GM19463 (cell line): Measurements from ENCODE around the gene DPH1.

Source experiments
- ATAC-seq: cut with Tn5 transposase; IDR thresholded peaks from one replicate; pipeline ENCODE4 v1.9.1; 2021; ENCODE audit warnings: mild to moderate bottlenecking, moderate library complexity; ENCODE audit not compliant: unreplicated experiment

DPH1 gene

DNA sequence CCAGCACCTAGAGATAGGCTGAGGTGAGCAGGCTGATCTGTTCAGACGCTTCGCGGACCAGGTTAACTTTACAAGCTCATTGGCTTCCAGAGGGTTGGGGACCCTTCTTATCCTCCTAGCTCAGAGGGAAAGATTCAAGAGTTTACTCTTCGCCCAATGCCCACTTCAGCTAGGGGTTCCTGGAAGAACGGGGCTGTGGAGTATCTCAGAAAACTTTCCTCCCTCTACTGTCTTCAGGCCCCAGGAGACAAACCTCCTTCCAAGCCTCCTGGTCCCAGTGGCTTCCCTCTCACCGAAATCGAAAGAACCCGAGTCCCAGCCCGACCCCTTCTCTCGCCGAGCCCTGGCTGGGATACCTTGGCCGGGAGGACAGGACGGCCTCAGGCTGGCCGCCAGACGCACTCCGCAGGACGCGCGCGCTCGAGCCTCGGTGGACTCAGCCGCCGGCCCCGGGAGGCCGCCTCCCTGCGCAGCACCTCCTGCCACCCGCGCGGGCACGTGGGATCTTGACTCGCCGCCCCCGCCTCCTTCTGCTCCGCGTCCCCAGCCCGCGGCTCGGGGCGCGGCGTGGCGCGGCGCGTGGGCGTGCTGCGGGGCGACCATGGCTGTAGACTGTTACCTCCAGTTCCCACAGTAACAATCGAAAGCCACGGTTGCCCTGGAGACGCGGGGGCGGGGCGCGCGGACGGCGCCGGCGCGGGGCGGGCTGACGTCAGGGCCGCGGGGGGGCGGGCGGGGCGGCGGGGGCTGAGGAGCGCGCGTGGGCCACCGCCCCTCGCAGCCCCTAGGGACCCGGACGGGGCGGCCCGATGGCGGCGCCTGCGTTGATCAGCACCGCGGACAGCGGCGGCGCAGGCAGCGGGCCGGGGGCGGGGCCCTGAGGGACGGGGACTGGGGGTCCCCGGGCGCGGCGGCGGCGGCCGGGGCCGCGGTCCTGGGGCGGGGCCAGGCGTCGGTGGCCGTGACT is 19.7 kb downstream of the DPH1 start:
- ATAC-seq, result peak; percentile 57

DNA sequence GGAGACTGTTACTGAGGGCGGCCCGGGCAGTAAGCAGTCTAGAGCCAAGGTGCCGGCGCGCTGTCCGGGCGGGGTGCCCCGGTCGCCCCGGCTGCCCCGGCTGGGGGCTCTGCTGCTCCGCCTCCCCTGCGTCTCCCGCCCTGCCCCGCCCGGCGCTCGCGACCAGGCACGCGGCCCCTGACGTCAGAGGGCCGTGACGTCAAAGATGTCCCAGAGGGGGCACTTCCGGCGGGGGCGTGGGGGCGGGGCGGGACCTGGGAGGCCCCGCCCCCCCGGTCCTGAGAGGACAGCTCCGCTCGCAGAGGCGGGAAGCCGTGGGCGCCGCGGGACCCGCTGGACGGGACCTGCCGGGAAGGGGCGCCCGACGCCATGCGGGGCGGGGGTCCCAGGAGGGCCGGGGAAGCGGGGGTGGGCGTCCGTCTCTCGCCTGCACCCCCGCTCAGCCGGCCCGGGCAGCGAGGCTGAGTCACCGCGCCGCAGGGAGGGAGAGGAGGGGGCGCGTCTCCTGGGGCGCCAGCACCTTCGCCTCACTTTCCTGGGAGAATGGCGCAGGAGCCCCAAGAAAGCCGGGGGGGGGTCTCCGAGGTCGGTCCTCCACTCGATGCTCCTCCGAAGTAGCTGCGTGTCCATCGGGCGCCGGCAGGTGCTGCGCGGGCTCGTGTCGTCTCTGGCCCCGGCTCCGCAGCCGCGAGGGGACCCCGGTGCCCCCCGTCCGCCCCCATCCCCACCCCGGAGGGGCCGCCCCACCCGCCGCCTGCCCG is 20.5 kb downstream of the DPH1 start:
- no peak for ATAC-seq

DNA sequence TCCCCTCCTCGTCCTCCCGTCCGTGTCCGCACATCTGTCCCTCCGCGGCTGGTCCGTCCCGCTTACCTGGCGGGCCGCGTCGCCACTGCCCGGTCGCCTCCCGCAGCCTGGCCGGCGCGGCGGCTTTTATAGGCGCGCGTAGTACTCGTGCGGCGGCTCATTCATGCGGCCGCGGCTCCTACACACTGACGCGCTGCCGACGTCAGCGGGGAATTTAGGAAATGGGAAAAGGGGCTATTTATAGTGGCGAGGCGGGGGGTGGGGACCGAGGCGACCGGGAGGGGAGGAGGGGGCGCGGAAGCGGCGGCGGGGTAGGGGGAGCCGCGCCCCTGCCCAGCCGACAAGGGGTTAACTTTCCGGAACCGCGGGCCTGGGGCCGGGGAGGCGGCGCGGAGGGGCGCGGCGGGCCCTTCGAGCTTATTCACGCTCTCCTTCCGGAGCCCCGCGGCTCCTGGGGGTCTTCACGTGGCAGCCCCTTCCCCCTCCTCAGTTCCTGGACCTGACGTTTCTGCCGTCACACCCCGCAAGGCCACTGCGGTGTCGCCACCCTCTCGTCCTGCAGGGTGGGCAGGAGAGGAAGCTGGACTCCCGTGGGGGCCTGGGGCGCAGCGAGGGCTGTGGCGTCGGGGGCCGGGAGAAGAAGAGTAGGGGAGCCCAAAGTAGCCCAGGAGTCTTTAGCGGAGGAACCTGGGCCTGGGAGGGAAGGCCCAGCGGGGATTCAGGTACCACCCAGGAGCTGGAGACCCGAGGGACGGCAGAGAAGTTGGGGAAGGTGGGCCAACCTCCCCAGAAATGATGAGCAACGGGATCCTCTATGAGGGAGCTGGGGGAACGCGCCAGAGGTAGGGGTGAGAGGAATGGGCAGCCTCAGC is 21.3 kb downstream of the DPH1 start:
- no peak for ATAC-seq

DNA sequence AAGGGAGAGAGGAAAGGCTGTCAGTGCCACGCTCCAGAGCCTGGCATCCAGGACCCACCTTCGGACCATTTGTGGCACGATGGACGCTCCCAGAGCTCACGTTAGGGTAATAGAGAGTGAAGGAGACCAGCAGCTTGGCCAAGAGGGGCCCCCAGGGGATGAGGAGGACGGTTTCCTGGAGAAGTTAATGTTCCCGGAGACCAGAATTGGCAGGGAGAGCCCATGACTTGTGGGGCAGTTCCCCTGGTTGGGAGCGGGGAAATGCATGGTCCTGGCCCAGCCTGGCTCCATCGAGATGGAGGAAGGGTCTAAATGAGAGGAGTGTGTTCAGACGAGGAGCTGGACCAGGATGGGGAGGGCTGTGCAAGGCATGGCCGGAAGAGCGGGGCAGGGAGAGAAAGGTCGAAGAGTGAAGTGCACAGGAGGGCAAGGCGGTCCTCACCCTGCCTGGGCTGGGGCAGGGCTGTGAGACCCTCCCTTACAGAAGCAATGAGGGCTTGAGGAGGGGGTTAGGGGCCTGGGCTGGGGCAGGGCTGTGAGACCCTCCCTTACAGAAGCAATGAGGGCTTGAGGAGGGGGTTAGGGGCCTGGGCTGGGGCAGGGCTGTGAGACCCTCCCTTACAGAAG is 22.1 kb downstream of the DPH1 start:
- ATAC-seq, result no peak

DNA sequence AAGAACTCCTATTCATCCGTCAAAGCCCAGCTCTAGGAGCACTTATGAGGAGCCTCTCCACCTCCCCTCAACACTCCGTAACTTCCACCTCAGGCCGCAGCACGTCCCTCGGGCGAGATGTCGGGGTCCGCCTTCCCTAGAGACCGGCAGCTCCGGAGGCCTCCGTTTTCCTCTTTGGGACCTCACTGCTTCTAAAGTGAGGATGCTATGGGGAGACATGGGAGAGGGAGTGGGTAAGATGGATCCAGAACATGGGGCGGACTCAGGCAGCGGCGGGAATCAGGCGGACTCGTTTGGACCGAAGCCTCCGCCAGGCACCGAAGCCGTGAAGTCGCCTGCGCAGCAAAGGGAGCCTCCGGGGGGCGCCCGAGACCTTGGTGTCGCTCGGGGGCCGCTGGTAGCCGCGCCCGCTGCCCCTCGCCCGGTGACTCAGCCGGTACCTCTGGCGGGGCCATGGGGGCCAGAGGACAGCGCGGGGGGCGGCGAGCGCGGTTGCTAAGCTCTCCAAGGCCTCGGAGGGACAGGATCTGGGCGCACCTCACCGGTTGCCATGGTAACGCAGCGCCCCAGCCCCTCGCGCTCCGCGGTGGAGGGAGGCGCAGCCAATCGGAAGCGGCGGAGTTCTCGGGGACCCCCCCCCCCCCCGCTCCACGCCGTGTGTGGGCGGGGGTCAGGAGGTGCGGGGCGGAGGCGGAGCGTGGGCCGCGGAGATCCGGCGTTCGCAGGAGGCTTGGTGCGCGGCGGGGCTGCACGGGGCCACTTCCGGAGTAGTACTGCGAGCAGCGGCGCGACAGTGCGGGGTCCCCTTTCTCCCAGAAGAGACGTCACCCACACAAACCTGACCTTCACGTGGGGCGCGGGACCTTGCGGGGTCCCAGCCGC is 23.7 kb downstream of the DPH1 start:
- ATAC-seq, result no peak

DNA sequence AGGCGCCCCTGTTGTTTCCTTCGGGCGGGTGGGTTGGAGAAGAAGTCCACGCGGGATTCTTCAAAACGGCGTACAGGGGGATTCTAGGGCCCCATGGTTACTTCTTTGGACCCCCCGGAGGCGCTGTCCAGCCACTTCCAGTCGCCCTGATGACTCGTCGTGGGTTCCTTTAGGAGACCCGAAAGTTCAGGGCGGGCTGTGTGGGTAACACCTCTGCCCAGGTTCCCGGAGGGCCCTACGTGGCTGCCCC is 24.2 kb downstream of the DPH1 start:
- ATAC-seq, result no peak

DNA sequence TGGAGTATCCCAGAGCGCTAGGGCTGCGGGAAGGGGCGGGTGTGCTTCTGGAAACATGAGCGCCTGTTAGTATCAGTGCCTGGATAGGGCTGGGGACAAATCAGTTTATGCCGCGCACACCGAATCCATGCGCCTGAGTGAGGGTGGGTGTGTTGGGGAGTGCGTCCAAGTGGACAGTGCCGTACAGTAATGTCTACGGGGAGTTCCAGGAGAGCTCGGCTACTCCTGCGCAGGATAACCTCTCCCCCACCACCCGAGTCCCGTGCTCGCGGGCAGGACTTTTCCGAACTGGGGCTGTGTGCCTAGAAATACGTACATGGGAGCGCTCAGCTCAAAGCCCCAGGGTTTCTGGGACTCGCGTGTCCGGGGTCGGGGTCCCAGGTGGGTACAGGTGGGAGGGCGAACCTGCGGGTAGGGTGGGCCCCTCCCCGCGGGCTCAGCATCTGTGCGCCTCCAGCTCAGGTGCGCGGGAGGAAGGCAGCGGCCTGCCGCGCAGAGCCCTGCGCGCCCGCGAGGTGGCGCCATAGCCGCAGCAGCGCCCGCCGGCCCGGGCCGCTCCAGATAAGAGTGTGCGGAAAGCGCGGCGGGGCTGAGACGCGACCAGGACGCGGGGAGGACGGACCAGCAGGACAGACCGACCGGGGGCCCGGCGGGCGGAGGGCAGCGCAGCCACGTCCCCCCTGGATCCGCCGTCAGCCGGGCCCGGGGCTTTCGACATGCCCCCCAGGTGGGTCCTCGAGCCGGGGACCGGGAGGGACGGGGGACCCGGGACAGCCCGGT is 24.7 kb downstream of the DPH1 start, which contains the start of gene HIC1:
TSS of gene HIC1 (plus strand) at position 592 of the 780 bp plus-strand sequence. CDS start 1,588 bp downstream, outside the sequence.
- peak; percentile 26 for ATAC-seq

DNA sequence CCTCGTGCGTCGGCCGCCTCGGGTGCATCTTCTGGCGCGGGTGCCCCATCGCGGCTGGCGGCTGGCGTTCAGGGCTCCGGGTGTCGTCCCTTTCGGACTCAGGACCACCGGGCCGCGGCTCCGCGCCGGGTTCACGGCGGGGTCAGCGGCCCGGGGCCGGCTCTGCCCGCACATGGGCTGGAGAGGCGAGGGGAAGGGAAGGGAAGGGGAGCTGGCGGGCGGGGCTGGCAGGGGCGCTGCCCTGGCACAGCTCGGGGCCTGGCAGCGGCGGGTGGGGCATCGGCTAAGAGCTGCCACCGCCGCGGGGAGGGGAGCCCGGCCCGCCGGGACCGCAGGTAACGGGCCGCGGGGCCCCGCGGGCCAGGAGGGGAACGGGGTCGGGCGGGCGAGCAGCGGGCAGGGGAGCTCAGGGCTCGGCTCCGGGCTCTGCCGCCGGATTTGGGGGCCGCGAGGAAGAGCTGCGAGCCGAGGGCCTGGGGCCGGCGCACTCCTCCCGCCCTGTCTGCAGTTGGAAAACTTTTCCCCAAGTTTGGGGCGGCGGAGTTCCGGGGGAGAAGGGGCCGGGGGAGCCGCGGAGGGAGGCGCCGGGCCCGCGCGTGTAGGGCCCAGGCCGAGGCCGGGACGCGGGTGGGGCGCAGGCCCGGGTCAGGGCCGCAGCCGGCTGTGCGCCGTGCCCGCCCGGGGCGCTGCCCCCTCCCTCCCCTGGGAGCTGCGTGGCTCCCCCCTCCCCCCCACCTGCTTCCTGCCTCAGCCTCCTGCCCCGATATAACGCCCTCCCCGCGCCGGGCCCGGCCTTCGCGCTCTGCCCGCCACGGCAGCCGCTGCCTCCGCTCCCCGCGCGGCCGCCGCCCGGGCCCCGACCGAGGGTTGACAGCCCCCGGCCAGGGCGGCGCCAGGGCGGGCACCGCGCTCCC is 25.6 kb downstream of the DPH1 start:
- ATAC-seq, result no peak

DNA sequence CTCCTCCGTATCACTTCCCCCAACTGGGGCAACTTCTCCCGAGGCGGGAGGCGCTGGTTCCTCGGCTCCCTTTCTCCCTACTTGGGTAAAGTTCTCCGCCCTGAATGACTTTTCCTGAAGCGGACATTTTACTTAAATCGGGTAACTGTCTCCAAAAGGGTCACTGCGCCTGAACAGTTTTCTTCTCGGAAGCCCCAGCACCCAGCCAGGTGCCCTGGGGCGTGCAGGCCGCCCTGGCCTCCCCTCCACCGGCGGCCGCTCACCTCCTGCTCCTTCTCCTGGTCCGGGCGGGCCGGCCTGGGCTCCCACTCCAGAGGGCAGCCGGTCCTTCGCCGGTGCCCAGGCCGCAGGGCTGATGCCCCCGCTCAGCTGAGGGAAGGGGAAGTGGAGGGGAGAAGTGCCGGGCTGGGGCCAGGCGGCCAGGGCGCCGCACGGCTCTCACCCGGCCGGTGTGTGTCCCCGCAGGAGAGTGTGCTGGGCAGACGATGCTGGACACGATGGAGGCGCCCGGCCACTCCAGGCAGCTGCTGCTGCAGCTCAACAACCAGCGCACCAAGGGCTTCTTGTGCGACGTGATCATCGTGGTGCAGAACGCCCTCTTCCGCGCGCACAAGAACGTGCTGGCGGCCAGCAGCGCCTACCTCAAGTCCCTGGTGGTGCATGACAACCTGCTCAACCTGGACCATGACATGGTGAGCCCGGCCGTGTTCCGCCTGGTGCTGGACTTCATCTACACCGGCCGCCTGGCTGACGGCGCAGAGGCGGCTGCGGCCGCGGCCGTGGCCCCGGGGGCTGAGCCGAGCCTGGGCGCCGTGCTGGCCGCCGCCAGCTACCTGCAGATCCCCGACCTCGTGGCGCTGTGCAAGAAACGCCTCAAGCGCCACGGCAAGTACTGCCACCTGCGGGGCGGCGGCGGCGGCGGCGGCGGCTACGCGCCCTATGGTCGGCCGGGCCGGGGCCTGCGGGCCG is 26.5 kb downstream of the DPH1 start:
- no peak for ATAC-seq

DNA sequence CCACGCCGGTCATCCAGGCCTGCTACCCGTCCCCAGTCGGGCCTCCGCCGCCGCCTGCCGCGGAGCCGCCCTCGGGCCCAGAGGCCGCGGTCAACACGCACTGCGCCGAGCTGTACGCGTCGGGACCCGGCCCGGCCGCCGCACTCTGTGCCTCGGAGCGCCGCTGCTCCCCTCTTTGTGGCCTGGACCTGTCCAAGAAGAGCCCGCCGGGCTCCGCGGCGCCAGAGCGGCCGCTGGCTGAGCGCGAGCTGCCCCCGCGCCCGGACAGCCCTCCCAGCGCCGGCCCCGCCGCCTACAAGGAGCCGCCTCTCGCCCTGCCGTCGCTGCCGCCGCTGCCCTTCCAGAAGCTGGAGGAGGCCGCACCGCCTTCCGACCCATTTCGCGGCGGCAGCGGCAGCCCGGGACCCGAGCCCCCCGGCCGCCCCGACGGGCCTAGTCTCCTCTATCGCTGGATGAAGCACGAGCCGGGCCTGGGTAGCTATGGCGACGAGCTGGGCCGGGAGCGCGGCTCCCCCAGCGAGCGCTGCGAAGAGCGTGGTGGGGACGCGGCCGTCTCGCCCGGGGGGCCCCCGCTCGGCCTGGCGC is 27.3 kb downstream of the DPH1 start:
- no peak for ATAC-seq

DNA sequence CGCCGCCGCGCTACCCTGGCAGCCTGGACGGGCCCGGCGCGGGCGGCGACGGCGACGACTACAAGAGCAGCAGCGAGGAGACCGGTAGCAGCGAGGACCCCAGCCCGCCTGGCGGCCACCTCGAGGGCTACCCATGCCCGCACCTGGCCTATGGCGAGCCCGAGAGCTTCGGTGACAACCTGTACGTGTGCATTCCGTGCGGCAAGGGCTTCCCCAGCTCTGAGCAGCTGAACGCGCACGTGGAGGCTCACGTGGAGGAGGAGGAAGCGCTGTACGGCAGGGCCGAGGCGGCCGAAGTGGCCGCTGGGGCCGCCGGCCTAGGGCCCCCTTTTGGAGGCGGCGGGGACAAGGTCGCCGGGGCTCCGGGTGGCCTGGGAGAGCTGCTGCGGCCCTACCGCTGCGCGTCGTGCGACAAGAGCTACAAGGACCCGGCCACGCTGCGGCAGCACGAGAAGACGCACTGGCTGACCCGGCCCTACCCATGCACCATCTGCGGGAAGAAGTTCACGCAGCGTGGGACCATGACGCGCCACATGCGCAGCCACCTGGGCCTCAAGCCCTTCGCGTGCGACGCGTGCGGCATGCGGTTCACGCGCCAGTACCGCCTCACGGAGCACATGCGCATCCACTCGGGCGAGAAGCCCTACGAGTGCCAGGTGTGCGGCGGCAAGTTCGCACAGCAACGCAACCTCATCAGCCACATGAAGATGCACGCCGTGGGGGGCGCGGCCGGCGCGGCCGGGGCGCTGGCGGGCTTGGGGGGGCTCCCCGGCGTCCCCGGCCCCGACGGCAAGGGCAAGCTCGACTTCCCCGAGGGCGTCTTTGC is 28.0 kb downstream of the DPH1 start:
- ATAC-seq, result no peak

DNA sequence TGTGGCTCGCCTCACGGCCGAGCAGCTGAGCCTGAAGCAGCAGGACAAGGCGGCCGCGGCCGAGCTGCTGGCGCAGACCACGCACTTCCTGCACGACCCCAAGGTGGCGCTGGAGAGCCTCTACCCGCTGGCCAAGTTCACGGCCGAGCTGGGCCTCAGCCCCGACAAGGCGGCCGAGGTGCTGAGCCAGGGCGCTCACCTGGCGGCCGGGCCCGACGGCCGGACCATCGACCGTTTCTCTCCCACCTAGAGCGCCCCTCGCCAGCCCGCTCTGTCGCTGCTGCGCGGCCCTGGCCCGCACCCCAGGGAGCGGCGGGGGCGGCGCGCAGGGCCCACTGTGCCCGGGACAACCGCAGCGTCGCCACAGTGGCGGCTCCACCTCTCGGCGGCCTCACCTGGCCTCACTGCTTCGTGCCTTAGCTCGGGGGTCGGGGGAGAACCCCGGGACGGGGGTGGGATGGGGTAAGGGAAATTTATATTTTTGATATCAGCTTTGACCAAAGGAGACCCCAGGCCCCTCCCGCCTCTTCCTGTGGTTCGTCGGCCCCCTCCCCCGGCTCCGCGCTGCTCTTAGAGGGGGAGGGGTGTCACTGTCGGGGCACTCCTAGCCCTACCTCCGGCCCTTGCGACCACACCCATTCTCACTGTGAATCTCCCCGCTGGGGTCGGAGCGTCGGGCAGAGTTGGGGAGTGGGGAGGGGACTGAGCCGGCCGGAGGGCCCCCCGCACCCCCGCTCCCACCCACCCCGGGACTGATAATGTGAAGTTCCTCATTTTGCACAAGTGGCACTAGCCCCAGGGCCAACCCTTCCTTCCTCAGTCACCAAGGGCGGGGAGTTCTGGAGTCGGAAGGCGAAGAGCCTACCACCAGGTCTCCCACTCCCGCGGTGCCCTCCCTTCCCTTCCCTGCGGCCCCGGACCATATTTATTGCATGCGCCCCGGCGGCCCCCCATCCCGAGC is 28.9 kb downstream of the DPH1 start:
- ATAC-seq, result no peak

DNA sequence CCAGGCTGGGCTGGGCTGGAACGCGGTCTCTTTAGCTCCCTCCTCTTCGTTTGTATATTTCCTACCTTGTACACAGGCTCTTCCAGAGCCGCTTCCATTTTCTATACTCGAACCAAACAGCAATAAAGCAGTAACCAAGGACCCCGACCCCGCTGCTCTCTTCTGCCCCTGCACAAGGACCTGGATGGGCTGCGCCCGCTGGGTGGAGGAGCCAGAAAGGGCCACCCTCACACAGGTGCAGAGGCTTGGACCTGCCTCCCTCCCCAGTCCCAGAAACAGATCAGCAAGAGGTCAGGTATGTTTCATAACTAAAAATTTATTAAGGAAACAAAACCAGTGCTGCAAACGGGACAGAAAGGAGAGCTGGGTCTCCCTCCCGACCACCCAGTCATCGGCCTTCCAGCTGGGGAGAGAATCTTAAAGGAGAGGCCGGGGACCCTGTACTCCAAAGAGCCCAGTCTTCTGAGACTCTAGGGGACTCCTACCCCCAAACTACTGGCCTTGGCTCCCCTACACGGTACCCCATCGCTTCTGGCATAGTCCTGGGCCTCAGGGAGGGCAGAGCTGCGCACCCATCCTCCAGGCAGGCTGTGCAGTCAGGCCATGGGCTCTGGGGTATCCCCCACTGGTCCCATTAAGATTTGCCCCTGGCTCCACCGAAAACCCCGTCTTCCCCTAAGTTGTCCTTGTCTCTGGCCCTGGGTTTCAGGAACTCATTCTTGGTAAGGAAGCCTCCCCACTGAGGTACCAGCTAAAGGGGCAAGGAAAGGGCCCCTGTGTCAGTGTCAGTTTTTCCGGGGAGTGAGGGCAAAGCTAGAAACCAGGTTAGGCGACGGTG is 29.8 kb downstream of the DPH1 start:
- no peak for ATAC-seq

DNA sequence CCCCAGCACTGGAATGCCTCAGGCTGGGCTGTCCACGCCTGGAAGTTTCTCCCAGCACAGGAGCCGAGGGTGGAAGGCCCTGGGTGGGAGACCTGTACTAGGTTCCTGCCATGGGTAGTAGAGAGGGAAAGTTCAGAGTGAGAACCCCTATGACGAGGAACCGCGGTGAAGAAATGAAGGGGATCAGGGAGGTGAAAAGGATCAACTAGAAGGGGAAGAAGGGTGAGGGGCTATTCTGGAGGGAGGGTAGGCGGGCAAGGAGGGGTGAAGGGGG is 30.4 kb downstream of the DPH1 start:
- no peak for ATAC-seq
